Esophagus squamous epithelium (tissue), 4 donors: ENCODE measurements around the gene LIPC.

Experiments
- POLR2A ChIP-seq, 4 donors: fragments of 450-650 bp; IDR thresholded peaks; one replicate each; pipeline ENCODE4 v1.6.1; 2017; ENCODE audit warnings: antibody characterized with exemption in 4 of 4, mild to moderate bottlenecking in 4 of 4, moderate library complexity in 3 of 4
- TF ChIP-seq, protein P1 (sequence below), 6 experiments: fragments of 450-650 bp in 4 of 6; fragments of 200-600 bp in 2 of 6; sonication (generic) in 2 of 6; IDR thresholded peaks; one replicate each; pipeline ENCODE4 v1.5.1; 2016 to 2019; ENCODE audit warnings: antibody characterized with exemption in 6 of 6, mild to moderate bottlenecking in 4 of 6, moderate library complexity in 4 of 6

DNA sequence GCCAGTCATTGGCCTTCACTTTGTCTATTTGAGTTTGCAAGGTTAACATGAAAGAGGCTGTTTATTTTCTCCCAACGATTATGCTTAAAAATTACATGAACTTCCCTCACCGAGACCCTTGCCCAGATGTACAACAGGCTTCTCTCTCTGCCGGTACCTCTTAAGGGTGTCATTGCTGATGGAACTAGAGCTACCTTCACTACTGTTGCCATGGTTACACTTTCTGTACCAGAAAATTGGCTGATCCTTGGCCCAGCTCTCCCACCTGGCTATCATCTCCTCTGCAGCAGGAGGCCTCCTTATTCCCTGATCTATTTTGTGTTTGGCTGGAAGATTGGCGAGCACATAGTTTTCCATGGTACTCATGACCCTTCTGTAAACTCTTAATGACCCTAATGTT is 24.0 kb upstream of the LIPC start:
- no peak for TF ChIP-seq POLR2A (IDR thresholded peaks at IDR 0.05)
- TF ChIP-seq, protein P1, sequence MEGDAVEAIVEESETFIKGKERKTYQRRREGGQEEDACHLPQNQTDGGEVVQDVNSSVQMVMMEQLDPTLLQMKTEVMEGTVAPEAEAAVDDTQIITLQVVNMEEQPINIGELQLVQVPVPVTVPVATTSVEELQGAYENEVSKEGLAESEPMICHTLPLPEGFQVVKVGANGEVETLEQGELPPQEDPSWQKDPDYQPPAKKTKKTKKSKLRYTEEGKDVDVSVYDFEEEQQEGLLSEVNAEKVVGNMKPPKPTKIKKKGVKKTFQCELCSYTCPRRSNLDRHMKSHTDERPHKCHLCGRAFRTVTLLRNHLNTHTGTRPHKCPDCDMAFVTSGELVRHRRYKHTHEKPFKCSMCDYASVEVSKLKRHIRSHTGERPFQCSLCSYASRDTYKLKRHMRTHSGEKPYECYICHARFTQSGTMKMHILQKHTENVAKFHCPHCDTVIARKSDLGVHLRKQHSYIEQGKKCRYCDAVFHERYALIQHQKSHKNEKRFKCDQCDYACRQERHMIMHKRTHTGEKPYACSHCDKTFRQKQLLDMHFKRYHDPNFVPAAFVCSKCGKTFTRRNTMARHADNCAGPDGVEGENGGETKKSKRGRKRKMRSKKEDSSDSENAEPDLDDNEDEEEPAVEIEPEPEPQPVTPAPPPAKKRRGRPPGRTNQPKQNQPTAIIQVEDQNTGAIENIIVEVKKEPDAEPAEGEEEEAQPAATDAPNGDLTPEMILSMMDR (IDR thresholded peaks at IDR 0.05) = no peak
